ENCODE results near the gene OR4C16.

Gene OR4C16, protein sequence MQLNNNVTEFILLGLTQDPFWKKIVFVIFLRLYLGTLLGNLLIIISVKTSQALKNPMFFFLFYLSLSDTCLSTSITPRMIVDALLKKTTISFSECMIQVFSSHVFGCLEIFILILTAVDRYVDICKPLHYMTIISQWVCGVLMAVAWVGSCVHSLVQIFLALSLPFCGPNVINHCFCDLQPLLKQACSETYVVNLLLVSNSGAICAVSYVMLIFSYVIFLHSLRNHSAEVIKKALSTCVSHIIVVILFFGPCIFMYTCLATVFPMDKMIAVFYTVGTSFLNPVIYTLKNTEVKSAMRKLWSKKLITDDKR
- 0 reads per million in 2 donors for total RNA-seq

DNA sequence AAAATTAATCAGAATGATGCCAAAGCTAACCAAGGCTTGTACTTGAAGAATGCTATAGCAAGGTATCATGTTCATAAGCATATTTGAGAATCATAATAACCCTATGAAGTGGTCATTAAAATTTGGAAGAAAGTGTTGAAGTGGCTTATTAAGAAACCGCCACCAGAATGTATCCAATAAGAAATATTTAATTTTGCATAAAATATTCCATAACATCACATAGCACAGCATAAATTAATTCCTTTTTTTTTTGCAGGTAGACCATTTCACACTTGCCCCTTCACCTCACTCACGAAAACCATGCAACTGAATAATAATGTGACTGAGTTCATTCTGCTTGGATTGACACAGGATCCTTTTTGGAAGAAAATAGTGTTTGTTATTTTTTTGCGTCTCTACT is at the start of gene OR4C16:
OR4C16 (plus strand) TSS at position 301 of the 400 bp plus-strand sequence; CDS start at position 301, 0 bp downstream.
- DNase-seq = no peak

DNA sequence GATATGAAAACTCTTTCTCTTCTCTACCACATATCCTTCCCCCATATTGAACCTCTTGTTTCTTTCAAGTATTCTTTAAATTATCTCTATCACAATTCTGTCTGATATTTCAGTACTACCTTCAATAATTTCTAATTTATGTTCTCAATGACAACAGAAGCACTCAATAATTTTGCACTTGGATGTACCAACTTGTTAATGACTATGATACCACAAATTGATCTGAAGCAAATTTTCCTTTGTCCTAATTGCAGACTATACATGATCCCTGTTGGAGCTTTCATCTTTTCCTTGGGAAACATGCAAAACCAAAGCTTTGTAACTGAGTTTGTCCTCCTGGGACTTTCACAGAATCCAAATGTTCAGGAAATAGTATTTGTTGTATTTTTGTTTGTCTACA is 17.8 kb upstream of the OR4C16 start, which contains the start of gene OR4C15:
OR4C15 (plus strand) TSS at position 301 of the 400 bp plus-strand sequence; CDS start at position 301, 0 bp downstream.
- DNase-seq = no peak

DNA sequence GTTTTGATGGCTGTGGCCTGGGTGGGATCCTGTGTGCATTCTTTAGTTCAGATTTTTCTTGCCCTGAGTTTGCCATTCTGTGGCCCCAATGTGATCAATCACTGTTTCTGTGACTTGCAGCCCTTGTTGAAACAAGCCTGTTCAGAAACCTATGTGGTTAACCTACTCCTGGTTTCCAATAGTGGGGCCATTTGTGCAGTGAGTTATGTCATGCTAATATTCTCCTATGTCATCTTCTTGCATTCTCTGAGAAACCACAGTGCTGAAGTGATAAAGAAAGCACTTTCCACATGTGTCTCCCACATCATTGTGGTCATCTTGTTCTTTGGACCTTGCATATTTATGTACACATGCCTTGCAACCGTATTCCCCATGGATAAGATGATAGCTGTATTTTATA is 620 bp downstream of the OR4C16 start:
- DNase-seq = no peak

DNA sequence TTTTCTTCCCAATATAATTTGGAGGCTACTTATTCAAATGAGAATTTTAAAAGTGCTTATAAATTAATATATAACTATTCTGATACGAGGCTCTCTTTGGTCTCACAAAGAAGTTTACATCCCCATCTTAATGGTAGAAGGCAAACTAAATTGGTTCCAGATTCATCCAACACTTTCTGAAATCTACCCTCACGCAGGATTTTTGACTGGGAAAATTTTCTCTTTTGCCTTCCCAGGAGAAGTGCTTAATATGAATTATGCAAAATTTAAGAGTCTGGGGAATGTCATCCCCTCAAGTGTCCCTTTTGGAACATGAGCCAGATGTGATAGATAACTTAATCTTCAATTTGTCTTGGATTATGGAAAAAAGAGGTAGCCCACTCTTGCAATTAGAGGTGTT is 35.6 kb downstream of the OR4C16 start, which contains the start of gene OR4C11:
OR4C11 (minus strand) TSS at position 101 of the 400 bp plus-strand sequence. CDS start 3,272 bp downstream, outside the sequence.
- no peak for DNase-seq

All from T-helper 2 cell (primary cell).